Natural killer cell (primary cell): Measurements from ENCODE around the gene SLC25A11. TPM values are rescaled to one million over a fixed set of nuclear protein-coding genes. Genes with fewer than 3 reads are reported as not detected.
A peak's percentile ranks its signal among the peaks of the same experiment; 100 is the strongest.

Experiments
- ATAC-seq, 3 donors: fragments of 150-1000 bp in 2 of 3; fragments of 200-7000 bp in 1 of 3; cut with Tn5 transposase; 1 replicate in 1 of 3; 2 replicates in 2 of 3; pipeline ENCODE4 v1.10.0; 2021; ENCODE audit warnings: mild to moderate bottlenecking in 2 of 3, moderate library complexity in 2 of 3
- DNase-seq, 2 donors: peaks; one replicate each; pipeline versions ENCODE4 v3.0.0 to v3.0.0-alpha.2; 2013 to 2021; ENCODE audit warnings: mixed read lengths in 1 of 2
- H3K27ac ChIP-seq: one replicate; pipeline ENCODE4 v1.5.1; 2013; ENCODE audit warnings: mild to moderate bottlenecking, low read length
- H3K27me3 ChIP-seq: one replicate; pipeline ENCODE4 v1.6.1; 2013; ENCODE audit warnings: low read length; ENCODE audit not compliant: control insufficient read depth, insufficient read depth
- H3K36me3 ChIP-seq: one replicate; pipeline ENCODE4 v1.6.1; 2013; ENCODE audit warnings: low read length; ENCODE audit not compliant: control insufficient read depth, insufficient read depth
- H3K4me1 ChIP-seq: one replicate; pipeline ENCODE4 v1.6.1; 2013; ENCODE audit warnings: low read length; ENCODE audit not compliant: control insufficient read depth, insufficient read depth
- H3K4me3 ChIP-seq: one replicate; pipeline ENCODE4 v1.5.1; 2013; ENCODE audit warnings: low read length
- H3K9me3 ChIP-seq: one replicate; pipeline ENCODE4 v1.6.1; 2013; ENCODE audit warnings: low read length; ENCODE audit not compliant: control insufficient read depth, insufficient read depth
- H3K27ac Mint-ChIP-seq, 2 donors: one replicate each; pipeline ENCODE4 v1.8.0; 2022; ENCODE audit warnings: mild to moderate bottlenecking in 2 of 2, mixed read lengths in 2 of 2, moderate library complexity in 1 of 2
- H3K27me3 Mint-ChIP-seq, 2 donors: one replicate each; pipeline ENCODE4 v1.8.0; 2022; ENCODE audit warnings: low read depth in 2 of 2, mixed read lengths in 2 of 2
- H3K36me3 Mint-ChIP-seq: one replicate; pipeline ENCODE4 v1.8.0; 2022; ENCODE audit warnings: mixed read lengths
- H3K4me1 Mint-ChIP-seq, 2 donors: one replicate each; pipeline ENCODE4 v1.8.0; 2022; ENCODE audit warnings: mixed read lengths in 2 of 2
- H3K4me3 Mint-ChIP-seq: one replicate; pipeline ENCODE4 v1.8.0; 2022; ENCODE audit warnings: mild to moderate bottlenecking, moderate library complexity, mixed read lengths
- H3K9me3 Mint-ChIP-seq, 2 donors: one replicate each; pipeline ENCODE4 v1.8.0; 2022; ENCODE audit warnings: mixed read lengths in 2 of 2
- CTCF ChIP-seq: fragments of 200-600 bp; IDR thresholded peaks from one replicate; pipeline ENCODE4 v1.8.0; 2022; ENCODE audit warnings: antibody characterized with exemption
- WGBS: methylation state at CpG from one replicate; pipeline ENCODE4 v1.1.7; 2013; ENCODE audit warnings: missing lambda C conversion rate; ENCODE audit not compliant: insufficient coverage; 5-methylcytosine and 5-hydroxymethylcytosine counted together
- intact Hi-C: fragments of 100-400 bp; cut with micrococcal nuclease; formaldehyde crosslinking; loops from one replicate; pipeline ENCODE4 v1.14.2; 2022
- total RNA-seq, 4 donors: library from RNA; stranded (reverse); fragments of 120-200 nt in 1 of 4; gene quantifications; one replicate each; pipeline versions ENCODE4 v1.2.3 to v1.2.4, GENCODE V29; 2013 to 2022

Gene SLC25A11
- total RNA-seq, 3 donors from 2014 or later (not counting 1 experiment from before 2014, with no cell fraction given): 34.7 to 47.5 (median 42.5) TPM

- peaks cover 0 to 5% of the 10 kb centered on the region in 2 donors for H3K4me1 Mint-ChIP-seq
- H3K36me3 Mint-ChIP-seq: no peaks in the 10 kb centered on the region
- WGBS: 94% methylated on average over 42 of the region's 42 CpGs
- DNase-seq (no peak), ATAC-seq (no peak)
- no peak overlapping the region for H3K4me3 Mint-ChIP-seq
- TF ChIP-seq CTCF: no peak
- Histone ChIP-seq H3K4me3 (no peak overlapping the region), H3K27ac (no peak overlapping the region), H3K4me1 (no peaks in the 10 kb centered on the region), H3K27me3 (no peaks in the 10 kb centered on the region), H3K9me3 (no peaks in the 10 kb centered on the region), H3K36me3 (peaks cover 73% of the 10 kb centered on the region)
- no peak overlapping the region for H3K27ac Mint-ChIP-seq
- intact Hi-C loops: no loop called here
- no peaks in the 10 kb centered on the region for H3K9me3 Mint-ChIP-seq
- no peaks in the 10 kb centered on the region for H3K27me3 Mint-ChIP-seq
Measured at GRCh38 chr17:4891411-4892410, 48.1 kb downstream of the SLC25A11 start.

GRCh38 chr17:4887581-4887980 is 52.3 kb downstream of the SLC25A11 start:
- H3K4me1 ChIP-seq: no peaks in the 10 kb centered on the region
- Mint-ChIP-seq H3K4me3 (no peak overlapping the region), H3K27ac (peak overlapping the region in 1 of 2 donors; percentile 10), H3K36me3 (no peaks in the 10 kb centered on the region), H3K9me3 (no peaks in the 10 kb centered on the region), H3K27me3 (no peaks in the 10 kb centered on the region), H3K4me1 (peaks cover 0 to 5% of the 10 kb centered on the region in 2 donors)
- ATAC-seq: no peak
- WGBS: 96% methylated on average over 18 of the region's 18 CpGs
- H3K27me3 ChIP-seq: no peaks in the 10 kb centered on the region
- no peak overlapping the region for H3K4me3 ChIP-seq
- intact Hi-C loops: loop anchor here (5.0 kb wide), 1 partner anchor 320 kb away; no protein-coding TSS in a partner anchor
- H3K36me3 ChIP-seq: peaks cover 62% of the 10 kb centered on the region
- H3K27ac ChIP-seq: no peak overlapping the region
- DNase-seq: no peak
- H3K9me3 ChIP-seq: no peaks in the 10 kb centered on the region
- TF ChIP-seq CTCF: no peak

Other genes with a start within 250 kb of the SLC25A11 start
- gene PELP1, start 235.9 kb downstream of the SLC25A11 start, total RNA-seq: 10 to 100 TPM; 32.3 to 45.8 (median 43.5) TPM
- gene ARRB2, start 229.4 kb downstream of the SLC25A11 start, total RNA-seq: 100 to 1,000 TPM; 314 to 374 (median 335) TPM
- gene MED11, start 208.6 kb downstream of the SLC25A11 start, total RNA-seq: 10 to 100 TPM in 2 of 3 donors, 1 to 10 TPM in 1; 9.1 to 15.0 (median 10.5) TPM
- 1 to 10 TPM in 1 of 3 donors, under 1 TPM in 2; 0.52 to 3.5 (median 0.93) TPM for gene ZMYND15, start 200.2 kb downstream of the SLC25A11 start, total RNA-seq
- gene CXCL16, start 200.1 kb downstream of the SLC25A11 start, total RNA-seq: 10 to 100 TPM in 2 of 3 donors, 1 to 10 TPM in 1; 4.0 to 31.8 (median 16.0) TPM
- not detected for gene TM4SF5, start 168.2 kb downstream of the SLC25A11 start, total RNA-seq
- 1 to 10 TPM; 1.2 to 4.8 (median 1.3) TPM for gene VMO1, start 153.7 kb downstream of the SLC25A11 start, total RNA-seq
- gene GLTPD2, start 151.1 kb downstream of the SLC25A11 start, total RNA-seq: not detected
- 10 to 100 TPM; 69.4 to 79.3 (median 70.0) TPM for gene PSMB6, start 143.9 kb downstream of the SLC25A11 start, total RNA-seq
- 10 to 100 TPM; 20.8 to 22.7 (median 21.3) TPM for gene PLD2, start 132.9 kb downstream of the SLC25A11 start, total RNA-seq
- 100 to 1,000 TPM; 103 to 122 (median 110) TPM for gene MINK1, start 106.7 kb downstream of the SLC25A11 start, total RNA-seq
- gene C17orf107, start 40.5 kb downstream of the SLC25A11 start, total RNA-seq: 10 to 100 TPM; 24.4 to 30.2 (median 27.5) TPM
- 10 to 100 TPM; 11.8 to 17.9 (median 11.8) TPM for gene CHRNE, start 36.9 kb downstream of the SLC25A11 start, total RNA-seq
- gene GP1BA, start 7.8 kb downstream of the SLC25A11 start, total RNA-seq: 1 to 10 TPM in 2 of 3 donors, under 1 TPM in 1; 0.25 to 4.3 (median 2.2) TPM
- gene RNF167, start 222 bp upstream of the SLC25A11 start, total RNA-seq: 100 to 1,000 TPM; 149 to 189 (median 177) TPM
- 1,000 to 10,000 TPM; 1,278 to 1,379 (median 1,308) TPM for gene PFN1, start 8.5 kb upstream of the SLC25A11 start, total RNA-seq
- gene ENO3, start 11.1 kb upstream of the SLC25A11 start, total RNA-seq: 10 to 100 TPM; 26.1 to 28.4 (median 26.6) TPM
- 10 to 100 TPM; 45.7 to 60.2 (median 59.6) TPM for gene SPAG7, start 27.8 kb upstream of the SLC25A11 start, total RNA-seq
- gene CAMTA2, start 47.6 kb upstream of the SLC25A11 start, total RNA-seq: 10 to 100 TPM; 56.2 to 69.5 (median 69.4) TPM
- gene INCA1, start 57.5 kb upstream of the SLC25A11 start, total RNA-seq: under 1 TPM in 2 of 3 donors, not detected in 1; 0.39 to 0.54 TPM
- gene KIF1C, start 57.9 kb upstream of the SLC25A11 start, total RNA-seq: 10 to 100 TPM; 17.1 to 28.6 (median 22.2) TPM
- gene SLC52A1, start 95.4 kb upstream of the SLC25A11 start, total RNA-seq: not detected
- 1 to 10 TPM; 3.8 to 7.2 (median 5.1) TPM for gene ZFP3, start 138.4 kb upstream of the SLC25A11 start, total RNA-seq
- gene ZNF232, start 171.8 kb upstream of the SLC25A11 start, total RNA-seq: 1 to 10 TPM; 2.8 to 6.5 (median 5.6) TPM
- gene USP6, start 176.0 kb upstream of the SLC25A11 start, total RNA-seq: under 1 TPM; 0.07 to 0.34 (median 0.13) TPM